Left renal pelvis (tissue), 4 donors: Measurements from ENCODE around the gene CCDC136. TPM values are rescaled to one million over a fixed set of nuclear protein-coding genes. Genes with fewer than 3 reads are reported as not detected.

Source experiments
- DNase-seq, 4 donors: peaks; one replicate each; pipeline ENCODE4 v3.0.0-alpha.2; 2013; ENCODE audit warnings: low read depth in 4 of 4, low spot score in 3 of 4
- polyA plus RNA-seq, 4 donors: library from polyadenylated mRNA; unstranded; fragments of 120-200 nt; gene quantifications; one replicate each; pipeline ENCODE4 v1.2.1, GENCODE V29; 2013; ENCODE audit not compliant: insufficient read length in 4 of 4

CCDC136 gene
- polyA plus RNA-seq = 10 to 100 TPM; 12.3 to 24.5 (median 15.3) TPM

GRCh38 chr7:128791121-128791971 lies at the start of gene CCDC136:
Gene CCDC136, plus strand, starts transcription at chr7:128791968. Its CDS starts 444 bp downstream, at chr7:128792412.
- peak in 1 of 4 donors; percentile 24 for DNase-seq

GRCh38 chr7:128742206-128742605 lies 49.6 kb upstream of the CCDC136 start:
- DNase-seq = no peak

- DNase-seq = no peak
These were observed 48.5 kb upstream of the CCDC136 start for GRCh38 chr7:128743112-128743772.

GRCh38 chr7:128744366-128744905 lies 47.3 kb upstream of the CCDC136 start:
- DNase-seq = no peak

GRCh38 chr7:128745706-128746105 lies 46.1 kb upstream of the CCDC136 start:
- DNase-seq = no peak

GRCh38 chr7:128747327-128748079 lies 44.3 kb upstream of the CCDC136 start:
- no peak for DNase-seq

- DNase-seq = no peak
These were observed 39.5 kb upstream of the CCDC136 start for GRCh38 chr7:128752251-128752650.

GRCh38 chr7:128755075-128755818 lies 36.5 kb upstream of the CCDC136 start:
- no peak for DNase-seq

GRCh38 chr7:128755819-128756476 lies 35.8 kb upstream of the CCDC136 start:
- no peak for DNase-seq

GRCh38 chr7:128757203-128757602 lies 34.6 kb upstream of the CCDC136 start:
- DNase-seq = no peak

- DNase-seq = no peak
These were observed 33.2 kb upstream of the CCDC136 start for GRCh38 chr7:128758553-128758952.

GRCh38 chr7:128759242-128759641 lies 32.5 kb upstream of the CCDC136 start:
- DNase-seq = no peak

GRCh38 chr7:128763541-128763940 lies 28.2 kb upstream of the CCDC136 start:
- no peak for DNase-seq

- DNase-seq = no peak
These were observed 24.2 kb upstream of the CCDC136 start for GRCh38 chr7:128767475-128768110.

- DNase-seq = no peak
These were observed 21.5 kb upstream of the CCDC136 start for GRCh38 chr7:128770233-128770632.

GRCh38 chr7:128773604-128774003 lies 18.2 kb upstream of the CCDC136 start:
- DNase-seq = no peak

GRCh38 chr7:128774029-128774689 lies 17.6 kb upstream of the CCDC136 start:
- DNase-seq = no peak

- DNase-seq = no peak
These were observed 16.8 kb upstream of the CCDC136 start for GRCh38 chr7:128774921-128775320.
